Right lobe of liver (tissue), 4 donors: Measurements from ENCODE around the gene PACS2.

Experiments used
- POLR2A ChIP-seq: fragments of 450-650 bp; IDR thresholded peaks from one replicate; pipeline ENCODE4 v1.6.1; 2017; ENCODE audit warnings: antibody characterized with exemption, mild to moderate bottlenecking
- TF ChIP-seq, protein P1 (sequence below), 4 donors: fragments of 200-600 bp in 3 of 4; fragments of 450-650 bp in 1 of 4; IDR thresholded peaks; one replicate each; pipeline versions ENCODE4 v1.5.1 to v1.8.0; 2016 to 2022; ENCODE audit warnings: antibody characterized with exemption in 4 of 4, mild to moderate bottlenecking in 2 of 4
- donor health status: DM: no; HTN: no; CAD: no.
- donor health status: DM: no; HTN: no; CAD: no.
- donor health status: DM: no; HTN: yes; CAD: no.

GRCh38 chr14:105351410-105351809 lies 36.9 kb downstream of the PACS2 start:
- TF ChIP-seq POLR2A = no peak
- TF ChIP-seq, protein P1, sequence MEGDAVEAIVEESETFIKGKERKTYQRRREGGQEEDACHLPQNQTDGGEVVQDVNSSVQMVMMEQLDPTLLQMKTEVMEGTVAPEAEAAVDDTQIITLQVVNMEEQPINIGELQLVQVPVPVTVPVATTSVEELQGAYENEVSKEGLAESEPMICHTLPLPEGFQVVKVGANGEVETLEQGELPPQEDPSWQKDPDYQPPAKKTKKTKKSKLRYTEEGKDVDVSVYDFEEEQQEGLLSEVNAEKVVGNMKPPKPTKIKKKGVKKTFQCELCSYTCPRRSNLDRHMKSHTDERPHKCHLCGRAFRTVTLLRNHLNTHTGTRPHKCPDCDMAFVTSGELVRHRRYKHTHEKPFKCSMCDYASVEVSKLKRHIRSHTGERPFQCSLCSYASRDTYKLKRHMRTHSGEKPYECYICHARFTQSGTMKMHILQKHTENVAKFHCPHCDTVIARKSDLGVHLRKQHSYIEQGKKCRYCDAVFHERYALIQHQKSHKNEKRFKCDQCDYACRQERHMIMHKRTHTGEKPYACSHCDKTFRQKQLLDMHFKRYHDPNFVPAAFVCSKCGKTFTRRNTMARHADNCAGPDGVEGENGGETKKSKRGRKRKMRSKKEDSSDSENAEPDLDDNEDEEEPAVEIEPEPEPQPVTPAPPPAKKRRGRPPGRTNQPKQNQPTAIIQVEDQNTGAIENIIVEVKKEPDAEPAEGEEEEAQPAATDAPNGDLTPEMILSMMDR (IDR thresholded peaks at IDR 0.05) = no peak
